HFFc6 (cell line): ENCODE data around the gene NXPH4. TPM values are rescaled to one million over a fixed set of nuclear protein-coding genes. Genes with fewer than 3 reads are reported as not detected.

Experiments
- DNase-seq: peaks from one replicate; pipeline ENCODE4 v3.0.0-alpha.2; 2018
- H3K27ac Mint-ChIP-seq: 2 replicates; pipeline ENCODE4 v1.8.0; 2020; ENCODE audit warnings: mild to moderate bottlenecking, mixed read lengths
- H3K27me3 Mint-ChIP-seq: 2 replicates; pipeline ENCODE4 v1.8.0; 2021; ENCODE audit warnings: mild to moderate bottlenecking, moderate library complexity, mixed read lengths; ENCODE audit not compliant: insufficient read depth
- H3K36me3 Mint-ChIP-seq: 2 replicates; pipeline ENCODE4 v1.8.0; 2021; ENCODE audit warnings: low read depth, mixed read lengths
- H3K4me1 Mint-ChIP-seq: 2 replicates; pipeline ENCODE4 v1.8.0; 2020; ENCODE audit warnings: low read depth, mixed read lengths
- H3K4me3 Mint-ChIP-seq: 2 replicates; pipeline ENCODE4 v1.8.0; 2020; ENCODE audit warnings: mild to moderate bottlenecking, moderate library complexity, mixed read lengths
- H3K9me3 Mint-ChIP-seq: 2 replicates; pipeline ENCODE4 v1.8.0; 2020; ENCODE audit warnings: mild to moderate bottlenecking, mixed read lengths
- CTCF ChIP-seq: fragments of 200-600 bp; sonication (generic); IDR thresholded peaks from 2 replicates; pipeline ENCODE4 v1.5.0; 2021; ENCODE audit warnings: antibody characterized with exemption, mild to moderate bottlenecking
- total RNA-seq, 6 experiments: library from RNA; stranded (reverse); fragmentation: NEBNext Ultra II Directional; extraction: Animal tissue kit (Norgen Biotek cat#: 25700); gene quantifications; 2 replicates in 1 of 6; 3 replicates in 5 of 6; pipeline ENCODE4 v1.2.3, GENCODE V29; 2021

The NXPH4 gene
- total RNA-seq, 6 experiments from 2014 or later, result 2.9 to 8.2 (median 3.9) TPM

DNA sequence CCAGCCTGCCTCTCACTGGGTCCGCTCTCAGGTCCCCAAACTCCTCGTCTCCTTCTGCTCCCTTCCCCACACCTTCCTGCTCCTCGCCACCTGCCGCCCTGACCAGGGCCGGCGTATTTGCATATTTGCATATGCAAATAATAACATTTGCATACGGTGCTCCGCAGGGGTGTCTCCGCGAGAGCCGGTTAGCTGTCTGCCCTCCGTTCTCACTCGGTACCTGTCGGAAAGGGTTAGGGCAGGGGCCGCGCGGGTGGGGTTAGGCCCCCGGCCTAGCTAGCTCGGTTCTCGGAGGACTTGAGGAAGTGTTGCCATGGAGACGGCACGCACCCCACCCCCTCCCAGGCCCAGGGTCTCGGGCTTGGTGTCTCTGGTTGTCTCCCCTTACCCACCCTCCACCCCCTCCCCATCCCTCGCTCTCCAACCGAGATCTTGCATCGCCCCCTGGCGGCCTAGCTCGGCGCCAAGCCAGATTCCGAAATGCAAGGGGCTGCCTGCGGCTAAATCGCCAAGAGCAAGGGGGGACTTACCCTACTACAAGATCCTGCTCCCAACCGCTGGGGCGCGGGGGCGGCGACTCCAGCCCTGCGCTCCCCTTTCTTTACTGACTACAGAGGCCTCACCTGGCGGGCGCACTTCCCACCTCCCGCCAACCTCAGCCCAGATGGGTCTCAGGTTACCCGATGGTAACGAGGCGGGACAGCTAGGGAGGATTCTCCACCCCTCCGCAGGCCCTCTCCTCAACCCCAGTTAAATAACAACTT is 26.3 kb downstream of the NXPH4 start:
- peaks cover 37% of the 10 kb centered on the region for H3K4me1 Mint-ChIP-seq
- no peak overlapping the region for H3K27ac Mint-ChIP-seq
- H3K36me3 Mint-ChIP-seq, result no peaks in the 10 kb centered on the region
- no peaks in the 10 kb centered on the region; the same call in 1 of the 2 replicates for H3K9me3 Mint-ChIP-seq
- TF ChIP-seq CTCF, result peak; percentile 80
- no peak for DNase-seq
- H3K27me3 Mint-ChIP-seq, result peaks cover 23% of the 10 kb centered on the region
- H3K4me3 Mint-ChIP-seq, result peak overlapping the region; percentile 77

DNA sequence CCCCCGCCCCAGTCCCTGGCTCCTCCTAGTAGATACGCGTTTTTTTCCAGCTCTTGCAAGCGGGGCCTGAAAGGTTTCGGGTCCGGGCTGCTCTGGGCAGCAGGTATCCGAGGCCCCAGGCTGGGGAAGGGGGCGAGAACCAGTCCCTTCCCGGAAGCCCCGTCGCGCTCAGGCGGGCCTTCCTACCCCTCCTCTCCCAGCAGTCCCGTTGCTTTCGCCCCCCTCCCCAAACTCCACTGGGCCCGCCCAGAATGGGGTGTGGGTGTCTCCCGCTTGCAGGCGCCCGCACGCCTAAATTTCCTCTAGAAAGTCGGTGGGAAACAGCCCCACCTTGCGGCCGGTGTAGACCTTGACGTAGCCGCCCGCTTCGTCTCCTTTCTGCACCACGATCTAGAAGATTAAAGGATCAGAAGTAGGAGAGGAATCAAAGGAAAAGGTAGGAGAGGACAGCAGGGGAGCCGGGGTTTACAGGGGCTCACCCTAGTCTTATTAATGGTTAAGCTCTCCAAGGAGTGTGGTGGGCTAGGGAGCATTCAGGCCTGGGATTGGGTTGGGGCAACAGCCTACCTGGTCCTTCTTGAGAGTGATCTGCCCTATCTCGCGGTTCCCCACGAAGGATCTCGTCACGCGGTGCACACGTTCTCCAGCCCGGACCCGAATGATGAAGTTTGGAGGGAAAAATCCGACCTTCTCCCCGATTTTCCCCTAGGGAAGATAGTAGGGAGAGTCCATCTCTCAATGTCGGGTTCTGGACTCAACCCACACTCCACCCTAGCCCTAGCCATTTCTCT is 27.1 kb downstream of the NXPH4 start:
- Mint-ChIP-seq H3K27ac (no peak overlapping the region), H3K36me3 (no peaks in the 10 kb centered on the region; the same call in 1 of the 2 replicates), H3K27me3 (peaks cover 23% of the 10 kb centered on the region), H3K9me3 (no peaks in the 10 kb centered on the region; the same call in 1 of the 2 replicates), H3K4me3 (peak overlapping the region; percentile 69), H3K4me1 (peaks cover 32% of the 10 kb centered on the region)
- peak; percentile 37 for DNase-seq
- peak; percentile 82 for TF ChIP-seq CTCF

DNA sequence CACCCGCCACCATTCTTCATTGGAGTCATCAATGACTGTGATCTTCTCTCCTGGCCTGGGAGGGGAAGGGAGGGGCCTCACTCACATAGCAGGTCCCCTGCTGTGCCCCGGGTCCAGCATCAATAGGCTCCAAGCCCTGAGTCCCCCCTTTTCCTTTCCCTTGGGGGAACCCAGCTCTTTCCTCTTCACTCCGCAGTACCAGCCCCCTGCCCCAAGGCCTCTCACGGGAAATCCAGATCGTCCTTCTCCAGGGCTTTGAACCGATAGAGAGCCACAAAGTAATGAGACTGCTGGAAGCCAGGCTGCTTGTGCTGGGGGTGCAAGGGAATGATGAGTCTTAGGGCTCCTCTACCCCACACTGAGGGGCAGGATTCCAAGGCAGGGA is 27.7 kb downstream of the NXPH4 start:
- DNase-seq, result no peak
- peaks cover 23% of the 10 kb centered on the region for H3K27me3 Mint-ChIP-seq
- no peaks in the 10 kb centered on the region; the same call in 1 of the 2 replicates for H3K36me3 Mint-ChIP-seq
- no peak for TF ChIP-seq CTCF
- no peak overlapping the region for H3K27ac Mint-ChIP-seq
- H3K9me3 Mint-ChIP-seq, result no peaks in the 10 kb centered on the region
- H3K4me1 Mint-ChIP-seq, result peaks cover 28% of the 10 kb centered on the region
- no peak overlapping the region for H3K4me3 Mint-ChIP-seq

GRCh38 chr12:57247041-57247440 is 30.4 kb downstream of the NXPH4 start:
- peaks cover 9% of the 10 kb centered on the region for H3K27me3 Mint-ChIP-seq
- peaks cover 3% of the 10 kb centered on the region for H3K4me1 Mint-ChIP-seq
- H3K36me3 Mint-ChIP-seq, result no peaks in the 10 kb centered on the region; the same call in 1 of the 2 replicates
- TF ChIP-seq CTCF, result no peak
- H3K9me3 Mint-ChIP-seq, result no peaks in the 10 kb centered on the region
- H3K4me3 Mint-ChIP-seq, result no peak overlapping the region
- H3K27ac Mint-ChIP-seq, result no peak overlapping the region
- DNase-seq, result no peak

DNA sequence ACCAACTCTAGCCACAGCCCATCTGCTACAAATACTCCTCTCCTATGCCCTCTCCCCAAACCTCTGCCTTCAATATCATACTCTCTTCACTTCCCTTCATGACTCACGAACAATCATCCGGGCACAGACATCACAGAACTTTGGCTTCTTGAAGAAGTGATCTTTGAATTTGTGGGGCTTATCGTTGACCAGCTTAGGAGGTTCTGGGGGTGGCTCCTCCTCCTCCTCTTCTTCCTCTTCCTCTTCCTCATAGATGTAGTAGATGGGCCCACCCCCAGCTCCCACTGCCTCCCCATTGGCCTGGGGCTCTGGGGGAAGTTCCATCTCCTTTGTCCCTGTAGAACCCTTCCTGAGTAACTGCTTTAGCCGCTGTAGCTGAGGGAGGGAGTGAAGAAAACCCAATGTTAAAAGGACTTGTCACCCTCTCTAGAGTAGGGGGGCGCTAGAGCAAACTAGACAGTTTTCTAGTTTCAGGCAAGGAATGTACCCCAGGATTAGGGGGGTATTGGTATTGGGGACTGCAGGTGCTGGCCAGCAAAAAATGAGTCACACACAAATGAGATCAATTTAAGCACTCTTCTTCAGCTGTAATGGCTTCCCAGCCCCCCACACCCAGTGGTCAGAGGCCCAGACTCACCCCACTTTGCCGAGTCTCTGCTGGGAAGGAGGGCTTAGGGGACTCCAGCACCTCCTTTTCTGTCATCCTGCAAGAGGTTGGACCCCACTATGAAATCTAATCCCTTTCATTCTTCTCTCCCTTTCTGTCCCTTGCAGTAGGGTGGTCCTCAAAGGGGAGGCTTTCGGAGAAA is 32.5 kb downstream of the NXPH4 start:
- Mint-ChIP-seq H3K27me3 (peaks cover 6% of the 10 kb centered on the region), H3K4me3 (no peak overlapping the region), H3K9me3 (no peaks in the 10 kb centered on the region), H3K36me3 (no peaks in the 10 kb centered on the region; the same call in 1 of the 2 replicates), H3K27ac (no peak overlapping the region), H3K4me1 (no peaks in the 10 kb centered on the region)
- DNase-seq, result no peak
- no peak for TF ChIP-seq CTCF
